Astrocyte (in vitro differentiated cells and primary cell): ENCODE data around the gene UNC50. TPM values are rescaled to one million over a fixed set of nuclear protein-coding genes. Genes with fewer than 3 reads are reported as not detected.

Source experiments
- DNase-seq: peaks from one replicate; pipeline ENCODE4 v3.0.0-alpha.2; 2010; ENCODE audit warnings: low read depth
- FAIRE-seq: peaks from 2 replicates; lab custom pipeline; 2011; peaks lifted over from hg19 to GRCh38; lab: Jason Lieb, UNC
- H2AFZ ChIP-seq: 2 replicates; pipeline ENCODE4 v1.6.0; 2012; ENCODE audit warnings: low read depth, low read length, inconsistent platforms
- H3K27ac ChIP-seq: 2 replicates; pipeline ENCODE4 v1.5.1; 2011; ENCODE audit warnings: low read depth, low read length, inconsistent platforms
- H3K27me3 ChIP-seq: 2 replicates; pipeline ENCODE4 v1.6.0; 2011; ENCODE audit warnings: low read length, inconsistent platforms; ENCODE audit not compliant: insufficient read depth
- H3K36me3 ChIP-seq: 2 replicates; pipeline ENCODE4 v1.5.1; 2011; ENCODE audit warnings: low read length, inconsistent platforms; ENCODE audit not compliant: insufficient read depth
- H3K4me1 ChIP-seq: 2 replicates; pipeline ENCODE4 v1.5.1; 2011; ENCODE audit warnings: low read length, inconsistent platforms; ENCODE audit not compliant: insufficient read depth
- H3K4me2 ChIP-seq: 2 replicates; pipeline ENCODE4 v1.6.0; 2012; ENCODE audit warnings: low read length, inconsistent platforms
- H3K4me3 ChIP-seq: 2 replicates; pipeline ENCODE4 v1.5.1; 2011; ENCODE audit warnings: low read depth, mild to moderate bottlenecking, low read length, inconsistent platforms; ENCODE audit not compliant: insufficient read depth
- H3K79me2 ChIP-seq: 2 replicates; pipeline ENCODE4 v1.6.0; 2012; ENCODE audit warnings: mild to moderate bottlenecking, low read length, inconsistent platforms; ENCODE audit not compliant: insufficient read depth
- H3K9ac ChIP-seq: 2 replicates; pipeline ENCODE4 v1.6.0; 2012; ENCODE audit warnings: mild to moderate bottlenecking, low read length, inconsistent platforms
- H3K9me3 ChIP-seq: 2 replicates; pipeline ENCODE4 v1.5.1; 2012; ENCODE audit warnings: low read depth, mild to moderate bottlenecking, low read length, inconsistent platforms; ENCODE audit not compliant: insufficient read depth
- H4K20me1 ChIP-seq: 2 replicates; pipeline ENCODE4 v1.6.0; 2012; ENCODE audit warnings: low read length, inconsistent platforms; ENCODE audit not compliant: insufficient read depth
- H3K27ac Mint-ChIP-seq: one replicate; pipeline ENCODE4 v1.8.0; 2021; ENCODE audit warnings: mild to moderate bottlenecking, mixed read lengths; ENCODE audit not compliant: unreplicated experiment
- H3K27me3 Mint-ChIP-seq: one replicate; pipeline ENCODE4 v1.8.0; 2021; ENCODE audit warnings: low read depth, mixed read lengths; ENCODE audit not compliant: unreplicated experiment
- H3K36me3 Mint-ChIP-seq: one replicate; pipeline ENCODE4 v1.8.0; 2021; ENCODE audit warnings: low read depth, mixed read lengths; ENCODE audit not compliant: unreplicated experiment
- H3K4me1 Mint-ChIP-seq: one replicate; pipeline ENCODE4 v1.8.0; 2021; ENCODE audit warnings: low read depth, mixed read lengths; ENCODE audit not compliant: unreplicated experiment
- H3K4me3 Mint-ChIP-seq: one replicate; pipeline ENCODE4 v1.8.0; 2021; ENCODE audit warnings: mild to moderate bottlenecking, moderate library complexity, mixed read lengths; ENCODE audit not compliant: unreplicated experiment
- H3K9me3 Mint-ChIP-seq: one replicate; pipeline ENCODE4 v1.8.0; 2021; ENCODE audit warnings: mild to moderate bottlenecking, mixed read lengths; ENCODE audit not compliant: unreplicated experiment
- EZH2 ChIP-seq: IDR thresholded peaks from 2 replicates; pipeline ENCODE4 v1.6.1; 2012; ENCODE audit warnings: mild to moderate bottlenecking, low read length, inconsistent platforms; ENCODE audit not compliant: insufficient read depth
- total RNA-seq: library from RNA; stranded (reverse); gene quantifications from 2 replicates; pipeline ENCODE4 v1.2.1, GENCODE V29; 2021
- TF ChIP-seq, protein P1 (sequence below): IDR thresholded peaks from 2 replicates; pipeline ENCODE4 v1.5.1; 2011; ENCODE audit warnings: low read depth, mild to moderate bottlenecking, inconsistent platforms, low read length, moderate library complexity; ENCODE audit not compliant: insufficient read depth

Gene UNC50
- total RNA-seq, 1 donor from 2014 or later, result 26.8 TPM

DNA sequence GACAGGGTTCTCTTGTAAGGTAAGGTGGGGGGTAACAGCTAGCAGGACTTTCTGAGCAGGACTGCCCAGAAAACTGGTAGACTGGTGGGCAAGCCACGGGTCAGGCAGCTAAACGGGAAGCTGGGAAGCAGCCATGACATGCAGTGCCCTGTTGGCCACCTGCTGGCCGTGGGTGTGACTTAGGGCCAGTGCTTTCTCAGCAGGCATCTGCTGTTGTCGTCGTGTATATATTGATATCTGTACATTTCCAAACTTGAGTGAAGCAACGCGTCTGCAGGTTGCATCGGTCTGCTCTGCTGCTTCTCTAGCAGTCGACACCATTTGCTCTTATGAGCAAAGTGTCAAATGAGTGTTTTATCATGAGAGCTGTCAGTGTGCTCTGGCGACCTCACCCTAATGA is 31.1 kb upstream of the UNC50 start:
- Mint-ChIP-seq H3K4me1 (no peaks in the 10 kb centered on the region), H3K36me3 (peaks cover 23% of the 10 kb centered on the region), H3K9me3 (no peaks in the 10 kb centered on the region), H3K27ac (no peak overlapping the region), H3K4me3 (no peak overlapping the region), H3K27me3 (no peaks in the 10 kb centered on the region)
- FAIRE-seq (no peak), DNase-seq (no peak)
- H3K4me2 ChIP-seq, result no peak overlapping the region
- H3K27me3 ChIP-seq, result no peaks in the 10 kb centered on the region
- H3K9me3 ChIP-seq, result no peaks in the 10 kb centered on the region
- no peak overlapping the region for H2AFZ ChIP-seq
- no peaks in the 10 kb centered on the region for H4K20me1 ChIP-seq
- no peaks in the 10 kb centered on the region for H3K4me1 ChIP-seq
- no peak overlapping the region for H3K9ac ChIP-seq
- no peak overlapping the region for H3K4me3 ChIP-seq
- H3K36me3 ChIP-seq, result peaks cover 6% of the 10 kb centered on the region
- no peaks in the 10 kb centered on the region for H3K79me2 ChIP-seq
- H3K27ac ChIP-seq, result no peak overlapping the region
- TF ChIP-seq, protein P1, sequence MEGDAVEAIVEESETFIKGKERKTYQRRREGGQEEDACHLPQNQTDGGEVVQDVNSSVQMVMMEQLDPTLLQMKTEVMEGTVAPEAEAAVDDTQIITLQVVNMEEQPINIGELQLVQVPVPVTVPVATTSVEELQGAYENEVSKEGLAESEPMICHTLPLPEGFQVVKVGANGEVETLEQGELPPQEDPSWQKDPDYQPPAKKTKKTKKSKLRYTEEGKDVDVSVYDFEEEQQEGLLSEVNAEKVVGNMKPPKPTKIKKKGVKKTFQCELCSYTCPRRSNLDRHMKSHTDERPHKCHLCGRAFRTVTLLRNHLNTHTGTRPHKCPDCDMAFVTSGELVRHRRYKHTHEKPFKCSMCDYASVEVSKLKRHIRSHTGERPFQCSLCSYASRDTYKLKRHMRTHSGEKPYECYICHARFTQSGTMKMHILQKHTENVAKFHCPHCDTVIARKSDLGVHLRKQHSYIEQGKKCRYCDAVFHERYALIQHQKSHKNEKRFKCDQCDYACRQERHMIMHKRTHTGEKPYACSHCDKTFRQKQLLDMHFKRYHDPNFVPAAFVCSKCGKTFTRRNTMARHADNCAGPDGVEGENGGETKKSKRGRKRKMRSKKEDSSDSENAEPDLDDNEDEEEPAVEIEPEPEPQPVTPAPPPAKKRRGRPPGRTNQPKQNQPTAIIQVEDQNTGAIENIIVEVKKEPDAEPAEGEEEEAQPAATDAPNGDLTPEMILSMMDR, result no peak
- no peak for TF ChIP-seq EZH2

DNA sequence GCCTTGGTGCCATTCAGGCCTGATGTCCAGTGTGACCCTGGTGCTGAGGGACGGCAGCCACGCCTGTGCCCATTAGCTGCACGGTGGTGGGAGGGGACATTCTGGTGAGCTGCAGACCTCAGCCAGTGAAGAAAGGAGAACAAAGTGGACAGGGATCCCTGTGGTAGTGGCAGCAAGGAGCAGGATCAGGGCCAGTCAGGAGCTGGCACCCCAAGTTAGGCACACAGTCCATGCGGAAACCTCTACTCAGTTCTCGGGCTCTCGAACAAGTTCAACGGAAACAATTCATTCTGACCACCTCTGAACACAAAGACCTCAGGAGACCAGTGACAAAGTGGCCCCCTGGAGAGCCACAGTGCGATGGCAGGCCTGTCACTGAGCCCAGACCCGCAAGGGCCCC is 30.2 kb upstream of the UNC50 start:
- no peak overlapping the region for H3K4me3 ChIP-seq
- TF ChIP-seq, protein P1, result no peak
- no peak for TF ChIP-seq EZH2
- Mint-ChIP-seq H3K36me3 (peaks cover 17% of the 10 kb centered on the region), H3K27me3 (no peaks in the 10 kb centered on the region), H3K4me1 (no peaks in the 10 kb centered on the region), H3K9me3 (no peaks in the 10 kb centered on the region), H3K27ac (no peak overlapping the region), H3K4me3 (no peak overlapping the region)
- no peaks in the 10 kb centered on the region for H3K79me2 ChIP-seq
- H3K36me3 ChIP-seq, result peaks cover 7% of the 10 kb centered on the region
- H3K4me1 ChIP-seq, result no peaks in the 10 kb centered on the region
- H3K9me3 ChIP-seq, result no peaks in the 10 kb centered on the region
- H3K9ac ChIP-seq, result no peak overlapping the region
- no peaks in the 10 kb centered on the region for H4K20me1 ChIP-seq
- no peaks in the 10 kb centered on the region for H3K27me3 ChIP-seq
- H3K27ac ChIP-seq, result no peak overlapping the region
- FAIRE-seq (no peak), DNase-seq (no peak)
- H3K4me2 ChIP-seq, result no peak overlapping the region
- no peak overlapping the region for H2AFZ ChIP-seq

DNA sequence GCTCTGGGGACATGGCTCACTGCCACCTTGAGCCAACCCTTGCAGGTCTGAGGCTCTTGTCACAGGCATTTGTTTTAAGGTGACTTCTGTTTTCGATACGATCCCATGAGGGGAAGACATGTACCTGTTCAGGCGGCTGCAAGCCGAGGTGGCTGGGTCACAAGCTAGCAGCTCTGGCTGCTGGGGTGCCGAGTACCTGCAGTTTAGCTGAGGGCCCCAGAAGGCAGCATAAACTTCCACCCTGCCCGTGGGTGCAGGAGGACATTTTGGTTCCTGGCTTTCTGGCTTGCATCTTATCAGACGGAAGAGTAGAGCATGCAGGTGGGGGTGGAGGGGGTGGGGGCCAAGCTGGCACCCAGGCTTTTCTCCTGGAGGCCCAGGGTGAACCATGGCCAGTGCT is 28.5 kb upstream of the UNC50 start:
- no peak for FAIRE-seq

More for the DNA sequence above, 28.5 kb upstream of the UNC50 start:
- Mint-ChIP-seq H3K27ac (peak overlapping the region; percentile 49), H3K27me3 (no peaks in the 10 kb centered on the region), H3K4me1 (no peaks in the 10 kb centered on the region), H3K4me3 (no peak overlapping the region), H3K9me3 (no peaks in the 10 kb centered on the region), H3K36me3 (peaks cover 16% of the 10 kb centered on the region)
- Histone ChIP-seq H4K20me1 (no peaks in the 10 kb centered on the region), H3K27ac (no peak overlapping the region), H3K9ac (no peak overlapping the region), H3K4me1 (no peaks in the 10 kb centered on the region), H3K9me3 (no peaks in the 10 kb centered on the region), H2AFZ (no peak overlapping the region), H3K4me3 (no peak overlapping the region), H3K27me3 (no peaks in the 10 kb centered on the region), H3K36me3 (peaks cover 10% of the 10 kb centered on the region), H3K79me2 (no peaks in the 10 kb centered on the region), H3K4me2 (no peak overlapping the region)
- TF ChIP-seq EZH2, result no peak
- TF ChIP-seq, protein P1, result no peak
- DNase-seq, result no peak
